ENCODE data around the gene FAM177A1. TPM values are rescaled to one million over a fixed set of nuclear protein-coding genes. Genes with fewer than 3 reads are reported as not detected.

Gene FAM177A1
- total and polyA plus RNA-seq, 2 experiments from 2014 or later = 100 to 132 TPM

GRCh38 chr14:35046751-35047536 is 872 bp downstream of the FAM177A1 start:
- Histone ChIP-seq H2AFZ (peak overlapping the region; percentile 64), H3K27me3 (no peaks in the 10 kb centered on the region), H3K27ac (peak overlapping the region; percentile 97), H4K20me1 (ENCODE audit: insufficient read depth, poor library complexity, severe bottlenecking) (no peaks in the 10 kb centered on the region), H3K79me2 (peaks cover 40% of the 10 kb centered on the region), H3K4me2 (peak overlapping the region; percentile 84), H3K9me2 (replicated peaks; ENCODE audit: insufficient read depth) (no peaks in the 10 kb centered on the region), H3K4me1 (ENCODE audit: insufficient read depth) (peaks cover 29% of the 10 kb centered on the region), H3K36me3 (replicated peaks; ENCODE audit: insufficient read depth, low read depth) (no peaks in the 10 kb centered on the region), H3K9me3 (ENCODE audit: low read depth) (no peaks in the 10 kb centered on the region), H3K4me3 (peak overlapping the region; percentile 74)
- WGBS (ENCODE audit: low lambda C conversion rate, missing lambda C conversion rate) = 29% methylated on average over 23 of the region's 23 CpGs
- no peak for TF ChIP-seq EZH2 (IDR thresholded peaks at IDR 0.05; ENCODE audit: borderline replicate concordance)
- no peak for TF ChIP-seq EZH2phosphoT487 (IDR thresholded peaks at IDR 0.05; ENCODE audit: low read depth, severe bottlenecking, unreplicated experiment)
- peak; percentile 7 for TF ChIP-seq CTCF (IDR thresholded peaks at IDR 0.05; ENCODE audit: poor library complexity)
- peak; percentile 75 for DNase-seq (ENCODE audit: low spot score)

- H3K27ac ChIP-seq = peak overlapping the region; percentile 52
These were observed 2.0 kb downstream of the FAM177A1 start for GRCh38 chr14:35047976-35048513.

GRCh38 chr14:35050652-35051051 is 4.6 kb downstream of the FAM177A1 start:
- H3K4me2 ChIP-seq = no peak overlapping the region
- peaks cover 40% of the 10 kb centered on the region for H3K79me2 ChIP-seq
- 20% methylated on average over 1 of the region's 1 CpG for WGBS (ENCODE audit: low lambda C conversion rate, missing lambda C conversion rate)
- no peaks in the 10 kb centered on the region for H3K9me3 ChIP-seq (ENCODE audit: low read depth)
- no peaks in the 10 kb centered on the region for H3K27me3 ChIP-seq
- no peak for TF ChIP-seq EZH2 (IDR thresholded peaks at IDR 0.05; ENCODE audit: borderline replicate concordance)
- H3K36me3 ChIP-seq (replicated peaks; ENCODE audit: insufficient read depth, low read depth) = no peaks in the 10 kb centered on the region
- H3K4me1 ChIP-seq (ENCODE audit: insufficient read depth) = peaks cover 30% of the 10 kb centered on the region
- H3K4me3 ChIP-seq = no peak overlapping the region
- peak overlapping the region; percentile 27 for H3K27ac ChIP-seq
- no peaks in the 10 kb centered on the region for H4K20me1 ChIP-seq (ENCODE audit: insufficient read depth, poor library complexity, severe bottlenecking)
- no peaks in the 10 kb centered on the region for H3K9me2 ChIP-seq (replicated peaks; ENCODE audit: insufficient read depth)
- H2AFZ ChIP-seq = no peak overlapping the region
- peak; percentile 19 for DNase-seq (ENCODE audit: low spot score)

More at GRCh38 chr14:35047976-35048513, 2.0 kb downstream of the FAM177A1 start:
- no peak for TF ChIP-seq EZH2 (IDR thresholded peaks at IDR 0.05; ENCODE audit: borderline replicate concordance)
- no peak for TF ChIP-seq CTCF (IDR thresholded peaks at IDR 0.05; ENCODE audit: poor library complexity)
- TF ChIP-seq EZH2phosphoT487 (IDR thresholded peaks at IDR 0.05; ENCODE audit: low read depth, severe bottlenecking, unreplicated experiment) = no peak
- Histone ChIP-seq H3K4me3 (peak overlapping the region; percentile 74), H3K4me2 (peak overlapping the region; percentile 84), H3K27me3 (no peaks in the 10 kb centered on the region), H3K4me1 (ENCODE audit: insufficient read depth) (peaks cover 34% of the 10 kb centered on the region), H4K20me1 (ENCODE audit: insufficient read depth, poor library complexity, severe bottlenecking) (no peaks in the 10 kb centered on the region), H3K36me3 (replicated peaks; ENCODE audit: insufficient read depth, low read depth) (no peaks in the 10 kb centered on the region), H3K9me2 (replicated peaks; ENCODE audit: insufficient read depth) (no peaks in the 10 kb centered on the region), H3K79me2 (peaks cover 43% of the 10 kb centered on the region), H2AFZ (no peak overlapping the region), H3K9me3 (ENCODE audit: low read depth) (no peaks in the 10 kb centered on the region)
- 60% methylated on average over 4 of the region's 4 CpGs for WGBS (ENCODE audit: low lambda C conversion rate, missing lambda C conversion rate)
- no peak for DNase-seq (ENCODE audit: low spot score)

DNA sequence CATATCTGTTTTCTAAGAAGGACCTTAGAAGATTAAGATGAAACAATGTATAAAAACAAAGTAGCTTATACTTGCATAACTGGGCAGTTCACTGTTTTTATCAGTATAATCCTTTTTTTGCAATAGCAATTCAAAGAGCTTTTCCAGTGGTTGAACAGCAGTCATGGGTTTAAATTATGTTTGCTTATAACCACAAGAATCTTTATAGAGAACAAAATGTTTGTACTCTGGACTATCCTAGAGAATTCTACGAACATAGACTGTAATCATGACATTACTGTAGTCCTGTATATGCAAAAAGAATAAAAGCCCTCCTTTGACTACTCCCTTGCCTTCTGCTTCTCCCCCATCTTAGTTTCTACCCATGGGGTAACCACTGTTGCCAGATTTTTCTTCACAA is 5.7 kb downstream of the FAM177A1 start:
- 36% methylated on average over 1 of the region's 1 CpG for WGBS (ENCODE audit: low lambda C conversion rate, missing lambda C conversion rate)
- TF ChIP-seq CTCF (IDR thresholded peaks at IDR 0.05; ENCODE audit: poor library complexity) (no peak), EZH2 (IDR thresholded peaks at IDR 0.05; ENCODE audit: borderline replicate concordance) (no peak), EZH2phosphoT487 (IDR thresholded peaks at IDR 0.05; ENCODE audit: low read depth, severe bottlenecking, unreplicated experiment) (no peak)

More for the DNA sequence above, 5.7 kb downstream of the FAM177A1 start:
- peaks cover 30% of the 10 kb centered on the region for H3K4me1 ChIP-seq (ENCODE audit: insufficient read depth)
- no peaks in the 10 kb centered on the region for H4K20me1 ChIP-seq (ENCODE audit: insufficient read depth, poor library complexity, severe bottlenecking)
- H3K4me3 ChIP-seq = no peak overlapping the region
- peaks cover 46% of the 10 kb centered on the region for H3K79me2 ChIP-seq
- no peaks in the 10 kb centered on the region for H3K9me2 ChIP-seq (replicated peaks; ENCODE audit: insufficient read depth)
- peak; percentile 18 for DNase-seq (ENCODE audit: low spot score)
- H3K36me3 ChIP-seq (replicated peaks; ENCODE audit: insufficient read depth, low read depth) = no peaks in the 10 kb centered on the region
- H3K27me3 ChIP-seq = no peaks in the 10 kb centered on the region
- peak overlapping the region; percentile 75 for H3K27ac ChIP-seq
- H3K9me3 ChIP-seq (ENCODE audit: low read depth) = no peaks in the 10 kb centered on the region
- peak overlapping the region; percentile 2 for H3K4me2 ChIP-seq
- no peak overlapping the region for H2AFZ ChIP-seq
